Measurements from ENCODE around the gene HERC3.

The HERC3 gene

DNA sequence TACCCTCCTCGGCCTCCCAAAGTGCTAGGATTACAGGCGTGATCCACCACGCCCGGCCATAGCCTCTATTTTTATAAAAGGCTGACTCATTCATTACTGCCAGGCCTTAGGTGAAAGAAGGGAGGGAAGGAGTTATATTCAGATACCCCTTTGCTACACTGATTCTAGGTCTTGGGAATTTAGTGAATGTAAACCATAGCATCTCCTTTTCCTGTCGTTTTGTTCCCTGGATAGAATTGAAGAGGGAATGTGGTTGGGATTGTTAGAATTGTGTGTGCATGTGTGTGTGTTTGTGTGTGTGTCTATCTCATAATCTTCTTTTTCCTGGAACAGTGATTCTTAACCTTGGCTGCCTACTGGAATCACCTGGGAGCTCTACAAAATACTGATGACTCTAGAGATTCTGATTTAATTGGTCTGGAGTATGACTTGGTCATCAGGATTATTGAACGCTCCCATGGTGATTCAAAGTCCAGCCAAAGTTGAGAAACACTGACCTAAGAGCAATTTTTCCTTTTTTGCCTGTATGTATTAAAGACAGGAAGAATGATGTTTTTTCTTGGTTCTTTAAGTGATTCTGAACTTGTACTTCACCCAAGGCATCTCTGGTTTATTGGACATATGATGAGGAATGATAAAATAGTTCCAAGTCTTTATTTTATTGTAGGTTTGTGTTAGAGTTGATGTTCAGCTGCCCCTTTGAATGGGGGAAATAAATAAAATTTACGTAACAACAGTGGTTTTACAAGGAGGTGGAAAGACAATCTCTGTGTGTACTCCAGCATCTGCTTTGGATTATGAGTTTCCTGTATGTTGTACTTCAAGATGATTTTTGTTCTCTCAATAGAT lies 68.4 kb downstream of the HERC3 start:
- no peak for DNase-seq (ENCODE audit: low read depth in 2 of 2)

- DNase-seq (ENCODE audit: low read depth in 2 of 2), result no peak
Measured at GRCh38 chr4:88661739-88662138, 69.5 kb downstream of the HERC3 start.

DNA sequence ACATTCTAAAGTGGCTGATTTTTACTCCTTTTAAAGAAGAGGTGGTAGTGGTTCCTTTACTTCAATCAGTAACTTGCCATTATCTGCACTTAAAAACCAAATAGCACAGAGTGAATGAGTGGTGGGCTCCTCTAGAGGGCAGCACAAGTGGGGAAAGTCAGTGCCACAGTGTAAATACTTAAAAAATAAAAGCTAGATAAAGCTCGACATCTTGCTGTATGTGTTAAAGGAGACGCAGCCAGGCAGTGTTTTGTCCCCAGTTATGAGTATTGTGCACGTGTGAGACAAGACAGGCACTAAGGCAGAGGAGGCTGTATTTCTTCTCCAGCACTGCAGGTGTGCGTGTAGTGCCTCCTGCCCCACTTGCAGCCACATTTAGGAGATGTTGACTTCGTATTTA lies 80.7 kb downstream of the HERC3 start:
- no peak for DNase-seq (ENCODE audit: low read depth in 2 of 2)

- DNase-seq (ENCODE audit: low read depth in 2 of 2), result no peak
Measured at GRCh38 chr4:88673886-88674285, 81.6 kb downstream of the HERC3 start.

- no peak for DNase-seq (ENCODE audit: low read depth in 2 of 2)
Measured at GRCh38 chr4:88674565-88674964, 82.3 kb downstream of the HERC3 start.

DNA sequence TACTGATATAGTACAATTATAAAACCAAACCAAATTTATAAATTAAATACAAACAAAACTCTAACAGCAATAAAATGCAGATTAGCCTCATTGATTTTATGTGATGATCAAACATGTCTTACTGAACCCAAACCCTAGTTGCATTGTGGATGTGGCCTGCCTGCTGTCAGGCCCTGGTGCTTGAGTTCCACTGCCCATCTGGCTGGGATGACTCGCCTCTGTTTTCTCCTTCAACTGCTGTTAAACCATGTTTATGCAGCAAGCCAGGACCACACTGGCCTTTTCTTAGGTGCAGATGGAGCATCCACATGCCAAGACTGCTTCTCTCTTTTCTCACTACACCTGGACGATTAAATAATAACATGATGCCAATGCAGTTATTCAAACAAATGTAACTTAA lies 82.7 kb downstream of the HERC3 start:
- no peak for DNase-seq (ENCODE audit: low read depth in 2 of 2)

DNA sequence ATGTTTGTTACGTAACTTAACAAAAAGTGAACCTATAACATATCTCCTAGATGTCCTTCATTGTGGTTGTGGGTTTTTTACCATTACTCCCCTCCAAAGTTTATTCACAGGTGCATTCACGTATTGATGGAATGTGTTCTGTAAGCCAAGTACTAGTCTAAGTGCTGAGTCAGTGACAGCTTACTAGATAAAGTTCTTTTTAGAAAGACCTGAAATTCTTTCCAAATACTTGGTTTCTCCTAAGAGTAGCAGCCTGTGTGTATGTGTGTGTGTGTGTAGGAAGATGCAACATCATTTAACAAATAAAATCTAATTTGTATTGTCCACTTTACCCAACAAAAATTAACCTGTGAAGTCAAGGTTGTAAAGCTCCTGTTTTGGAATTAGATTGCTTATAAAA lies 83.3 kb downstream of the HERC3 start:
- no peak for DNase-seq (ENCODE audit: low read depth in 2 of 2)

DNA sequence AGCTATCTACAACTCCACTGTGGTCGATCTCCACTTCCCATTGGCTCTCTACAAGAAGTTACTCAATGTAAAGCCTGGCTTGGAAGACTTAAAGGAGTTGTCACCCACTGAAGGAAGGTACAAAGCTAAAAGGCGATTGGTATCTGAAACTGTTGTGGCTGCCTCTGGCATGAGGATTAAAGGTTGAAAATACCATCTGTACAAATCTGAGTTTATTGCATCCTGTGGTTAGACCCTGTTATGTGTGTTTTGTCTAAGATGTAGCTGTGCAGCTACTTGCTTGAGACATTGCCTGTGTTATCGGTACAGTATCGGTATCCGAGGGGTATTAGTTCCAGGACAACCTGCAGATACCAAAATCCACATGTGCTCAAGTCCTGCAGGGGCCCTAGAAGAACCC lies 88.9 kb downstream of the HERC3 start:
- no peak for DNase-seq (ENCODE audit: low read depth in 2 of 2)

- no peak for DNase-seq (ENCODE audit: low read depth in 2 of 2)
Measured at GRCh38 chr4:88690355-88690754, 98.1 kb downstream of the HERC3 start.

GRCh38 chr4:88693792-88694191 lies 101.5 kb downstream of the HERC3 start:
- DNase-seq (ENCODE audit: low read depth in 2 of 2), result no peak

GRCh38 chr4:88696630-88697029 lies 104.3 kb downstream of the HERC3 start:
- no peak for DNase-seq (ENCODE audit: low read depth in 2 of 2)

GRCh38 chr4:88697141-88697540 lies 104.9 kb downstream of the HERC3 start:
- DNase-seq (ENCODE audit: low read depth in 2 of 2), result no peak

DNA sequence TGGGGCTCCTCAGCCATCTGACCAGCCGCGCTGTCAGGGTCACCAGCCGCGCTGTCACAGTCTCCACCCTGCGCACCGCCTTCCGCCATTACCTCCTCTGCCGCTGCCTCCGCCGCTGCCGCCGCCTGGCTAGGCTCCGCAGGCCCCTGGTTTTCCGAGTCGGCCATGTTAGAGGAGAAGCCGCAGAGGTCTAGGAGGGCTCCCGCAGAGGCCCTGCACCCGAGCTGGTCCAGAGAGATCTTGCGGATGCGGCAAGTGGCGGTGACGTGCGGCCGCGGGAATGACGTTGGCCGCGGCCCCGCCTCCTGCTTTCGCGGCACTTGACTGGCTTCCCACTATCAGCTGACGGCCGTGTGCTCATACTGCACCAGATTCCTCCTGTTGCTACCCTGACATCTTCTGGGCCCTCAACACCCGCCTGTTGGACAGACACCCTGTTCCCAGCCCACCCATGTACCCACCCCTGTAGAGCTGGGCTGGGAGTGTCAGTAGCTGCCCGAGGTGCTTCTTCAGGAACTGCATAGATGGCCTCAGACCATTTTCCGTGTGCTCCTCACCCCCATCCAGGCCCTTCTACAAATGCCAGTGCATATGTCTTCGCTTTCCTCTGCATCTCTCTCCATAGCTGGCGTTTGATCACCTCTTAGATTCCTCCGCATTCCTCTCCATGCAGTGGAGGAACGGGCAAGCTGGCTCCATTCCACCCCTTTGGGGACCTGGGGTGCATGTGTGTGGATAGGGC lies 105.5 kb downstream of the HERC3 start, which contains the start of gene NAP1L5:
NAP1L5 (minus strand) TSS at position 242 of the 742 bp plus-strand sequence; CDS start at position 167, 75 bp downstream.
- DNase-seq (ENCODE audit: low read depth in 2 of 2), result peak; percentile 16 to 39

DNA sequence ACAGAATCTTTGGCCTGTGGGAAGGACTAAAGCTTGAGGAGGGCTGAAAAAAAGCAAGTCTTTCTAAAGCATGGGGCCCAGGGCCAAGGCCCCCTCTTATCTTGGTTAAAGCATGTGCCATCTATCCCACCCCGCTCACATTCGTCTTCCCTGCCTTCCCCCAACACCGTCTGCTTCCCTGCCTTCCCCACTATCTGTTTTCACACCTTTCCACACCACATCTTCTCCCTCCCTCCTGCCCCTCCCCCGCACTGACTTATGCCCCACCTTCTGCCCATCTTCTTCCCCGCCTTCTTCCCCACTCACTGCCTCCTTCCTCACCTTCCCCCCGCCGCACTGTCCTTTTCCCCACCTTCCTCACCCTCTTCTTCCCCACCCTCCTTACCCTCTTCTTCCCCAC lies 106.2 kb downstream of the HERC3 start:
- DNase-seq (ENCODE audit: low read depth in 2 of 2), result no peak

GRCh38 chr4:88702782-88703181 lies 110.5 kb downstream of the HERC3 start:
- DNase-seq (ENCODE audit: low read depth in 2 of 2), result no peak

- no peak for DNase-seq (ENCODE audit: low read depth in 2 of 2)
Measured at GRCh38 chr4:88705223-88705622, 112.9 kb downstream of the HERC3 start.

GRCh38 chr4:88705805-88706492 lies 113.7 kb downstream of the HERC3 start:
- DNase-seq (ENCODE audit: low read depth in 2 of 2), result no peak

DNA sequence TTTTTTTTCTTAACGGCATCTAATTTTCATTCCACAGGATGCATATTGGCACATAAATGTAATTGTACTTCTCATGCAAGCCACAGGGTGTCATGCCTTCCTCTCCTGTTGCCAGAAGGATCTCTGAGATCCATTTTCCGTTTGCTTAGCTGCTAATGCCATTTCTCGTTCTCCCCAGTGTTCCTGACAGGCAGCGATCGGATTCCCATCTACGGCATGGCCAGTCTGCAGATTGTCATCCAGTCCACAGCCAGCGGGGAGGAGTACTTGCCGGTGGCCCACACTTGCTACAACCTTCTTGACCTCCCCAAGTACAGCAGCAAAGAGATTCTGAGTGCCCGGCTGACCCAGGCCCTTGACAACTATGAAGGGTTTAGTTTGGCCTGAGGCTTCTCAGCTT lies 114.3 kb downstream of the HERC3 start:
- no peak for DNase-seq (ENCODE audit: low read depth in 2 of 2)

GRCh38 chr4:88709989-88710388 lies 117.7 kb downstream of the HERC3 start:
- no peak for DNase-seq (ENCODE audit: low read depth in 2 of 2)

GRCh38 chr4:88713782-88714181 lies 121.5 kb downstream of the HERC3 start:
- DNase-seq (ENCODE audit: low read depth in 2 of 2), result no peak

DNA sequence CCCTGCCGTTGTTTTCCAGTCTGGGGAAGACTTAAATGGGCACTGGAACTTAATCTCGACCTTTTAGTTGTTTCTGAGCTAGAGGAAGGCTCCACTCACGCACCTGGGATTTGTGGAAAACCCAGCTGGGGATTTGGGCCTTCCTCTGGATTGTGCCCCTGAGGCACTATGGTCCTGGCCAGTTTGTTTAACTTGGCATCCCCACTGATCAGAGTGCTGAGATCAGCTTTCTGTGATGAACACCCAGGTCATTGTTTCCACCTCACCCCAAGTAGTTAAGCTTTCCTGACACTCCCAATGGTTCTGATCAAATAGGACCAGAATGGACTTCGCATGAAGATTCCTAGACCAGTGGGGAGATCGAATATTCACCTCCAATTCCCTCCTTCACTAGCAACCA lies 125.8 kb downstream of the HERC3 start:
- DNase-seq (ENCODE audit: low read depth in 2 of 2), result no peak

GRCh38 chr4:88719381-88719780 lies 127.1 kb downstream of the HERC3 start:
- DNase-seq (ENCODE audit: low read depth in 2 of 2), result no peak
